Left hindlimb (tissue), 1 donor: ENCODE data around the gene PI4KA.
"Not testable (repeated sequence)": the region's sequence is repeated elsewhere in the genome, so short reads cannot be mapped to it uniquely, and the experiment has no call there.

Experiments
- DNase-seq: peaks from one replicate; pipeline ENCODE4 v3.0.0-alpha.2; 2018

Gene PI4KA

DNA sequence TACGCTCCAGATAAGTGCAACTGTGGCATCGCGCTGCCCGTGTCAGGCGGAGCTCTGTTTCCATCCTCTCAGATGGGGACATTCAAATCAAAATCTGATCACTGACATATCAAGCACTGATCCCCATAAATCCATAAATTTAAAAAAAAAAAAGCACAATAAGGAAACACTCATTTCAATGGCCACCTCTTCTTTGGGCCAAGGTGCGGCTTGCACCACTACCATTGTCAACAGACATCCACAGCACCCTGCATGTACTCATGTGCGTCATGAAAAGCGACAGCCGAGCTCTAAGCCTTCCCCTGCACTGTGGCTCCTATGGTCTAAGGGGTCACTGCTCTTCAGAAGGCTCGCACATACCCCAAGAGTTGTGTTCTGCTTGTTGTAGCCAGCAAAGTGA, 111.4 kb downstream of the PI4KA start:
- DNase-seq: no peak

GRCh38 chr22:20746431-20747189, 112.0 kb downstream of the PI4KA start:
- no peak for DNase-seq

GRCh38 chr22:20745119-20745518, 113.5 kb downstream of the PI4KA start:
- DNase-seq: no peak

DNA sequence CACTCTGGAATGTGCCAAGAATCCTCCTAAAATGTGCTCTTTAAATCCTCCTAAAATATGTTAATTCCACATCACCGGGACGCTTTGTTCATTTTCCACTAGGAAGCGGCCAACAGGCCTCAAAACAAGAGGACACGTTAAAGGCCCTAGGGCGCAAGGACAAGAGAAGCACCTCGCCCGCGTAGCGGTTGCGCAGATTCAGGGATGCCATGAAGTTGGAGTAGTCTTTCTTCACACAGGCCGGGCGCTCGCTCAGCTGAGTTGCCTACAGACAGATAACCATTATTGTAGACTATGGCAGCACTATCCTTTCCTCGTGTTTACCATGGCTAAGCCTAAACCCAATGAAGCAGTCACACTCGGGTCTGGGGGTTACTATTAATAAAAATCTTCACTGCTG, 114.2 kb downstream of the PI4KA start:
- DNase-seq: no peak

DNA sequence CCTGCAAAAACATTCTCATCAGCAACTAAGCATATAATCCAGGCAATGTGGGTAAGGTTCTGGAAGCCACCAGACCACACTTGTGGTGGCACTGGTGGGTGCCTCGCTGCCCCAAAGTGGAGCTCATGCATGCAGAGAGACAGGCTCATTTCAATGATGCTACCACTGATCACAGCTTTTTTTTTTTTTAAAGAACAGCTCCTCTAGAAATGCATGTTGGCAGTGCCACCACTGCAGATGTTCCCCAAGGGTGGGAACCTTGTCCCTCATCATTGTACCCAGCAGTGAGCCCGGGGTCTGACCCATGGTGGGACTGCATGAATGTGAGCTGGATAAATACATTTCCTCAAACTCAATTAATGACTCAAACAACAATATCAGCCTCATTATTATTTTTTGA, 115.8 kb downstream of the PI4KA start:
- no peak for DNase-seq

GRCh38 chr22:20741634-20742581, 116.7 kb downstream of the PI4KA start:
- no peak for DNase-seq

DNA sequence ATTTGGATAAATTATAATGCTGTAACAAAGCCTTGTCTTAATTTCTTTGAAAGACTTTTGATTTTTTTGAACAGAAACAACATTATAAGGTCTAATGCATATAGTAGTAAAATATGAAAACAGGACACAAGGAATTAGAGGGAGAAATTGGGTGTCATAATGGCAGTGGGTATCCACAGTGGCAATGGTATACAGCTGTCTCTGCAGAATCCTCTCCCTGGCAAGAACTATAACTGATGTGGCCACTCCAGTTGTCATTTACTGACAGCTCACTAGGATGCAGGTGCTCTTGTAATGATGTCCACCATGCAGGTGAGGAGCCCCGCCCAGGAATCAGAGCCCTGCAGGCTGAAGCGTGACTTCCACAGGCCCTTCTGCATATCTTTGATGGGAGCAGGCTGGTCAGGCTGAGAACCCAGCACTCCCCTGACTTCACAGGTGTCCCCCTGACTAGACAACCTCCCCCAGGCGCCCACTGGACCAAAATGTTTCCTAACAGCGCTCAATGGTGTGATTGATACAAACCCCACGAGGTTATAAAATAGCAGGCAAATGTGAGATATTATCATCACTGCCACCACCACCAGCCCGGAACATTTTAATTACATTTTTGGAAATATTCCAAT, 117.5 kb downstream of the PI4KA start:
- DNase-seq: no peak

GRCh38 chr22:20740222-20740951, 118.2 kb downstream of the PI4KA start:
- no peak for DNase-seq

GRCh38 chr22:20738394-20739089, 120.1 kb downstream of the PI4KA start:
- no peak for DNase-seq

- DNase-seq: not testable (repeated sequence)
These were observed 121.7 kb downstream of the PI4KA start for GRCh38 chr22:20736891-20737290.

- not testable (repeated sequence) for DNase-seq
These were observed 123.1 kb downstream of the PI4KA start for GRCh38 chr22:20735356-20736162.

DNA sequence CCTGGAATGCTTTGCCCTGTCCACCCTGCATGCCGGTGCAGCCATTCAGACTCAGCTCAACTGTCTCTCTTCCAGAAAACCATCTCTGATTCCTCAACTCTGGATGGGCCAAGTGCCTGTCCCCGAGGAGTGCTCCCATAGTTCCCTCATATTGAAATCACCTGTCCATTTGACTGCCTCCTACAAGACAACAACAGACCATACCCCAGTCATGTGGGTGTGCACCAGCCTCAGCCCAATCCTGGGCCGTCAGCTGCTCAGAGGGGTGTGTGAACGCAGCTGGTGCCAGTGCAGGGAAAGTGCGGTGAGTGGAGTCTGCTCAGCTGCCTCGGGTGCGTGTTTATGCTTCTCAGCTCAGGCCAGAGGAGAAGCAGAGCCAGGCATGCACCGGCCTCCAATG, 126.2 kb downstream of the PI4KA start:
- DNase-seq: not testable (repeated sequence)

DNA sequence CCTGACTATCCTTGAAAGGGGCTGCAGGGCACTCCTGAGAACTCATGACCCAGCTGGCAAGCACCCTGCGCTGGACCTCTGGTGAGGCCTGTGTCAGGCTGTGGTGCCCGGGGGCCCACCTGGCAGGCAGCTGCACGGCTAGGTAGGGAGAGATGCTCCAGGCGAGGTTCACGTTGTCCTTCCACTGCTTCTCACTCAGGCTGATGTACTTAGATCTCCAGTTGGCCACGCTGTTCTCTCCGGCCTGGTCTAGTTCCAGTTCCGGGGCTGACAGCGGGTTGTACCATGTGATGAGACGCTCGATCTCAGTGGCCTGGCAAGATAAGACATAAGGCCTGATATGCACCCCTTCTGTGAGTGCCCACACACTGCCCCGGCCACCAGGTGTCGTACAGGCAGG, 129.4 kb downstream of the PI4KA start:
- no peak for DNase-seq

DNA sequence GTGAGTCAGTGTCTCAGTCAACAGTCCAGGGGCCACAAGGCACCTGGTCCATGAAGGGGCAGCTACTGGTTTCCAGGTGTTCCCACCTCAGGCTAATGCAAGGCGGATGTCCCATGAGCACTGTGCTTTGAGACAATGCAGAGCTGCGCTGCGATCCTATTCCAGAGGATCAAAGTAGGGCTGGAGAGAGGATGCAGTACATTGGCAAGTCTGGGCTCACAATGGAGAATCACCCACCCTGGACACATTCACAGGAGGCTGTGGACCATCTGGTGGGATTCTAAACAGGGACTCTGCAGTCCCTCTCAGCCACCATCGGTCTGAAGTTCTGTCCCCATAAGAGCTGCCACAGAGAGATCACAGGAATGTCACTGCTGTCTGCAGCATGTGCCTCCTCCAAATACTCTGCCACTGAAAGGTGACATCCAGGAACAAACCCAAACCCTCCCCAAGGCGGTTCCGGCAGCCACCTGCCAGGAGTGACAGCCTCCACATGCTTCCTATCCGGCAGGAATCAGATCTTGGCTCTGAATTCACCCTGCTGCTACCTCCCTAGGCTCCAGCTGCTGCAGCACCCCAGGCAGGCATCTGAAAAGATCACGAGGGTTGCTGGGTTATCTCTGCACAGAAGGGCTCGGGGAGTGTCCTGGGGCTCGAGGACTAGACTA, 130.0 kb downstream of the PI4KA start:
- no peak for DNase-seq

- DNase-seq: no peak
These were observed 131.2 kb downstream of the PI4KA start for GRCh38 chr22:20727118-20728015.

DNA sequence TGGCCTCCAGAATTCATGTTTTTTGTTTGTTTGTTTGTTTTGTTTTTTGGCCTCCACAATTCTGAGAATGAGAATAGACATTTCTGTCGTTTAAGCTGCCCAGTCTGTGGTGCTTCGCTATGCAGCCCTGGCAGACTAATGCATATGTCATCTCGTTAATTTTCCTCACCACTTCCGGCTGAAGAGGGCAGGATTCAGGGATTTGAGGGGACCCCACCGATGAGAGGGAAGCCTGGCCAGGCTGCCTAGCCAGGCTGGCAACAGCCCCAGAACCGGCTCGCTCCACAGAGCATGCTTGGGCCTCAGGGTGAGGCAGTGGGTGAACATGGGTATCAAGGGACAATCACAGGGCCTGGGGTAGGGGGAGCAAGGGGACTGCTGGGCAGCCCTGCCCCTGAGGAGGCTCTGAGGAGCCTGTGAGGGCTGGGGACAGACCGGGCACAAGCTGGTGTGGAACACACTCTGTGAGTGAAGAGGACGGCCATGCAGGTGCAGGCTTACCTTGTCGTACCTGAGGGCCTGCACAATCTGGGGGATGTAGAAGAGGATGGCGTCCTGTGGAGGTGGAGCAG, 132.5 kb downstream of the PI4KA start:
- DNase-seq: no peak

DNA sequence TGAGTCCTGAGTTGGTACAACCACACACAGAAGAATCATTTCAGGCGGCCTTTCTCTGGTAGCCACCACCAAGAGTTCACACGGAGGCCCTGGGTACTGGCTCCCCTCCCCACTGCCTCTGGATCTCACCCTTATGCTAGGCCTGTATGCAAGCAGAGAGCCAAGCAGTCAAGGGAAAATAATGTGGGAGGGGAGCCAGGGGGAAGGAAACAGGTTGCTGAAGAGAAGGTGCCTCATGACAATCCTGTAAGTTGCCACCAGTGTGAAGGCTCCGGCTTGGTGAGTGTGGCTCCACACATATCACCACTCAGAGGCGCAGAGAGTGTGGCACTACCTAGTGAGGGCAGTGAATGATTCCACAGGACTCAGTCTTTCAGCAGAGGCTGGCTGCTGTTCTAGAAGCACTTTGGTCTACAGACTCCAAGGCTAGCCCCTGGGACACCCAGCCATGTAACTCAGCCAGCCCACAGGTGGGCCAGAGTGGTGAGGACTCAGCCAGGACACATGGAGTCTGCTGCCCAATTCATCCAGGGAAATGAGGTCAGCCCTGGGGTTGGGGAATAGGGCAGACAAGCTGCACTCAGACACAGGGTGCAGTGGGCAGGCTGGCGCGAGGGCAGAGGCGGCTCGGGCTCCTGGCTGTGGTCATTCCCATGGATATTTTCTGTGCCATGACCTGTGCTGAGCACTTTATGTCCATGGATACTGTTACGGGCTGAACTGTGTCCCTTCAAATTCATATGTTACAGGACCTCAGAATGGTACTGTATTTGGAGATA, 133.7 kb downstream of the PI4KA start:
- no peak for DNase-seq
